Endothelial cell (in vitro differentiated cells): ENCODE measurements around the gene ERGIC1. TPM values are rescaled to one million over a fixed set of nuclear protein-coding genes. Genes with fewer than 3 reads are reported as not detected.
A peak's percentile ranks its signal among the peaks of the same experiment; 100 is the strongest.

ENCODE experiments used
- DNase-seq: peaks from one replicate; pipeline ENCODE4 v3.0.0; 2021; ENCODE audit warnings: low spot score
- H3K27ac Mint-ChIP-seq: one replicate; pipeline ENCODE4 v1.8.0; 2021; ENCODE audit warnings: mixed read lengths, inconsistent platforms; ENCODE audit not compliant: unreplicated experiment
- H3K27me3 Mint-ChIP-seq: one replicate; pipeline ENCODE4 v1.8.0; 2021; ENCODE audit warnings: mild to moderate bottlenecking, moderate library complexity, mixed read lengths, inconsistent platforms; ENCODE audit not compliant: unreplicated experiment
- H3K36me3 Mint-ChIP-seq: one replicate; pipeline ENCODE4 v1.8.0; 2021; ENCODE audit warnings: mild to moderate bottlenecking, low read depth, mixed read lengths, inconsistent platforms; ENCODE audit not compliant: unreplicated experiment
- H3K4me1 Mint-ChIP-seq: one replicate; pipeline ENCODE4 v1.8.0; 2021; ENCODE audit warnings: mild to moderate bottlenecking, mixed read lengths, inconsistent platforms; ENCODE audit not compliant: unreplicated experiment
- H3K4me3 Mint-ChIP-seq: one replicate; pipeline ENCODE4 v1.8.0; 2021; ENCODE audit warnings: mild to moderate bottlenecking, mixed read lengths, inconsistent platforms; ENCODE audit not compliant: unreplicated experiment
- H3K9me3 Mint-ChIP-seq: one replicate; pipeline ENCODE4 v1.8.0; 2021; ENCODE audit warnings: mixed read lengths, inconsistent platforms; ENCODE audit not compliant: unreplicated experiment
- total RNA-seq: library from RNA; stranded (reverse); fragmentation: NEBNext Ultra II Directional; extraction: Animal tissue kit (Norgen Biotek cat#: 25700); gene quantifications from one replicate; pipeline ENCODE4 v1.2.1, GENCODE V29; 2021; ENCODE audit not compliant: unreplicated experiment
- TF ChIP-seq, protein P1 (sequence below): fragments of 200-600 bp; sonication (generic); IDR thresholded peaks from one replicate; pipeline ENCODE4 v1.5.0; 2021; ENCODE audit warnings: antibody characterized with exemption; ENCODE audit not compliant: unreplicated experiment

ERGIC1 gene
- total RNA-seq, 1 donor from 2014 or later = 67.1 TPM

DNA sequence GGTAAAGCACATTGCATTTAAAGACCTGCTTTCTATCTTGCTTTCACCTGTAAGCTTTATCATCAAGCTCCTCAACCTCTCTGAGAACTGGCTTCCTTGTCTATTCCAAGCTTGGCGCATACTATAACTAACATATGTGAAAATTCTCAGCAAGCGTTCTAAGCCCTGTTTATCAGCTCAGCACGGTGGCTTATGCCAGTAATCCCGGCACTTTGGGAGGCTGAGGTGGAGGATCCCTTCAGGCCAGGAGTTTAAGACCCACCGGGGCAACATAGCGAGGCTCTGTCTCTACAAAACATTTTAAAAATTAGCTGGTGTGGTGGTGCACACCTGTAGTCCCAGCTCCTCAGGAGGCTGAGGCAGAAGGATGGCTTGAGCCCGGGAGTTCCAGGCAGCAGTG, 147.9 kb downstream of the ERGIC1 start:
- Mint-ChIP-seq H3K27me3 (no peaks in the 10 kb centered on the region), H3K9me3 (no peaks in the 10 kb centered on the region), H3K4me3 (no peak overlapping the region), H3K4me1 (peaks cover 4% of the 10 kb centered on the region), H3K27ac (no peak overlapping the region), H3K36me3 (peaks cover 3% of the 10 kb centered on the region)
- TF ChIP-seq, protein P1, sequence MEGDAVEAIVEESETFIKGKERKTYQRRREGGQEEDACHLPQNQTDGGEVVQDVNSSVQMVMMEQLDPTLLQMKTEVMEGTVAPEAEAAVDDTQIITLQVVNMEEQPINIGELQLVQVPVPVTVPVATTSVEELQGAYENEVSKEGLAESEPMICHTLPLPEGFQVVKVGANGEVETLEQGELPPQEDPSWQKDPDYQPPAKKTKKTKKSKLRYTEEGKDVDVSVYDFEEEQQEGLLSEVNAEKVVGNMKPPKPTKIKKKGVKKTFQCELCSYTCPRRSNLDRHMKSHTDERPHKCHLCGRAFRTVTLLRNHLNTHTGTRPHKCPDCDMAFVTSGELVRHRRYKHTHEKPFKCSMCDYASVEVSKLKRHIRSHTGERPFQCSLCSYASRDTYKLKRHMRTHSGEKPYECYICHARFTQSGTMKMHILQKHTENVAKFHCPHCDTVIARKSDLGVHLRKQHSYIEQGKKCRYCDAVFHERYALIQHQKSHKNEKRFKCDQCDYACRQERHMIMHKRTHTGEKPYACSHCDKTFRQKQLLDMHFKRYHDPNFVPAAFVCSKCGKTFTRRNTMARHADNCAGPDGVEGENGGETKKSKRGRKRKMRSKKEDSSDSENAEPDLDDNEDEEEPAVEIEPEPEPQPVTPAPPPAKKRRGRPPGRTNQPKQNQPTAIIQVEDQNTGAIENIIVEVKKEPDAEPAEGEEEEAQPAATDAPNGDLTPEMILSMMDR = no peak
- no peak for DNase-seq

DNA sequence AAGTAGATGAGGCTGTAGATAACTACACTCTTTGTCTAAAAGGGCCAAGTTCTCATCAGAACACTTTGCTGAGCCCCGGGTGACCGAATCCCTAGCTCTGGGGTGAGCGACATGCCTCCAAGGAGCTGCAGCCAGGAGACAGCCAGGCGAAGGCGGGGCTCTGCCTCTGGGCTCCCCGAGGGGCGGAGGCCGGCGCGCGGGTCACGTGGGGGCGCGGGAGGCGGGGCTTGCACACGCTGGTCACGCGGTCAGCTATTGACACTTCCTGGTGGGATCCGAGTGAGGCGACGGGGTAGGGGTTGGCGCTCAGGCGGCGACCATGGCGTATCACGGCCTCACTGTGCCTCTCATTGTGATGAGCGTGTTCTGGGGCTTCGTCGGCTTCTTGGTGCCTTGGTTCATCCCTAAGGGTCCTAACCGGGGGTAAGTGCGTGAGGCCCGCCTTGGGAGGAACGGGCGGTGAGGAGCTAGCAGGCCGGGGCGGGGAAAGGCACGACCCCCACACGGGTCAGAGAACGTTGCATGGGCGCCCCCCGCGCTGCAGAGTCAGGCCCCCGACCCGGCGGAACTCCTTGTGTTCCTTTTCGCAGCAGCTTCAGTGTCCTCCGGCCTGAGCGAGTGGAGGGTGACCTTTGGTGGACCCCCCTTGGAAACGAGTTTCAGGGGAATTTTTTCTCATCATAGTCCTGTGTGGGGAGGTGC, 149.6 kb downstream of the ERGIC1 start, which contains the start of gene ATP6V0E1:
ATP6V0E1 (plus strand) TSS at position 230 of the 702 bp plus-strand sequence; CDS start at position 320, 90 bp downstream.
- Mint-ChIP-seq H3K4me3 (peak within 1 kb of the TSS; percentile 98), H3K36me3 (peaks cover 5% of the 10 kb centered on the region), H3K27ac (peak within 1 kb of the TSS; percentile 97), H3K9me3 (no peaks in the 10 kb centered on the region), H3K27me3 (no peaks in the 10 kb centered on the region), H3K4me1 (peaks cover 4% of the 10 kb centered on the region)
- peak; percentile 98 for DNase-seq
- TF ChIP-seq, protein P1 = no peak

DNA sequence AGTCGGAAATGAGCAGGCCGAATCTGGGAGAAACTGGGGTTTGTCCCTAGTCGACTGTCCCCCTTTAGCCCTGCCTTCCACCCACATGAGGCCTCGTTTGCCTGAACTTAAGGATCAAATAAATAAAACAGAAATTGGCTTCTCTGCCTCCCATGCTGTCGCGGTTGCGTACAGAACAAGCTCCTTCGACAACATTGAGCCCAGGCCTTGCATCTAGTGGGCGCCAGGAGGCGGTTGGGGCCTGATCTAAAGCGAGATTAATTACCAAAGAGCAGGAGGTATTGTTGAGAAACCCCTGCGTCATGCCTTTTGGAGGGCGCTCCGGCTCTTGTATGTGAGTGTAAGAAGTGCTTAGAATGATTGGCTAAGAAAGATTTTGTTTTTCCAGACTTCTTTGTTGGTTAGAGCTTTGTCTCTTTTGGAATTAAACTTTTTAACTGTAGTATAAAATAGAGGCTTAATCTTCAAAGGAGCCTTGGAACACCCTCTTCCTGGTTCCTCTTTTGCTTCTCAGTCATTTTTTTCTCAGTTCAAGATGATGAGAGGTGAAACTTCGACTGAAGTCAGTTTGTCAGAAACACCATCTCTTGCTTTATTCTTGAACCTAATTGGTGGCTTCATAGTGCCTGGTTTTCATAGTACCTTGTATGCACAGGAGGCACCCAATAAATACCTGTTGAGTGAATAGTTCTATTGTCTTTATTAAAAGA, 150.3 kb downstream of the ERGIC1 start:
- Mint-ChIP-seq H3K9me3 (no peaks in the 10 kb centered on the region), H3K4me1 (peaks cover 4% of the 10 kb centered on the region)
- TF ChIP-seq, protein P1 = no peak

DNA sequence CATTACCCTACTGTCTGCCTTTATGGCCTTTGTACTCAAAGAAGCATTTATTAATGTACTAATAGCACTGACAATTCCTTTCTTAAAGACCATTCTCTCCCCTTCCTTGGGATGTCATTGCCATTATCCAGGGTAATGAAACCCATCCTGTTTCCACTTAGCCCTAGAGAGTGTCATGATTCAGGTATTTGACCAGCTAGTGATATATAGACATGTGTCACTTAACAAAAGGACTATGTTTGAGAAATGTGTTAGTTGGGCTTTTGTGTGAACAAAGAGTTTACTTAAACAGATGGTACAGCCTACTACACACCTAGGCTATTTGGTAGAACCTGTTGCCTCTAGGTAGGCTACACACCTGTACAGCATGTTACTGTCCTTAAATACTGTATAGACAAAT, 151.5 kb downstream of the ERGIC1 start:
- H3K36me3 Mint-ChIP-seq = peaks cover 5% of the 10 kb centered on the region
- H3K4me1 Mint-ChIP-seq = peaks cover 4% of the 10 kb centered on the region
- no peaks in the 10 kb centered on the region for H3K9me3 Mint-ChIP-seq
- TF ChIP-seq, protein P1 = no peak
- H3K27me3 Mint-ChIP-seq = no peaks in the 10 kb centered on the region
- no peak overlapping the region for H3K27ac Mint-ChIP-seq
- peak overlapping the region; percentile 81 for H3K4me3 Mint-ChIP-seq
- no peak for DNase-seq

More for the DNA sequence above, 150.3 kb downstream of the ERGIC1 start:
- no peaks in the 10 kb centered on the region for H3K27me3 Mint-ChIP-seq
- peak overlapping the region; percentile 97 for H3K27ac Mint-ChIP-seq
- peak; percentile 59 for DNase-seq
- peak overlapping the region; percentile 98 for H3K4me3 Mint-ChIP-seq
- peaks cover 5% of the 10 kb centered on the region for H3K36me3 Mint-ChIP-seq

DNA sequence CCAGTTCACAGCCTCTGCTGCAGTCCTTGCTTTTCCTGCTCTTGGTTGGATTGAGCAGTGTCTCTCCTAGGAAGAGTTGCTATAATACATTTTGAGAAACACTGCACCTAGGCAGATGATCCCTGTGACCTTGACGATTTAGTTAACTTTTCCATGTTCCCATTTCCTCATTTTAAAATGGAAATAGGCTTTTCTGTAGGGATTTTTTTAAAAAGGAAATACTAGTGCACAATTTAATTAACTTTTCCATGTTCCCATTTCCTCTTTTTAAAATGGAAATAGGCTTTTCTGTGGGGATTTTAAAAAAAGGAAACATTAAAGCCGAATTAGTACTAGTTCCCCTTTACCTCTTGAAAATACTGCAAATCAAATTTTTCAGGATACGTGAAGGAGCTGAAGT, 154.2 kb downstream of the ERGIC1 start:
- Mint-ChIP-seq H3K27ac (no peak overlapping the region), H3K4me1 (peaks cover 4% of the 10 kb centered on the region), H3K9me3 (no peaks in the 10 kb centered on the region), H3K36me3 (peaks cover 10% of the 10 kb centered on the region), H3K27me3 (no peaks in the 10 kb centered on the region), H3K4me3 (no peak overlapping the region)
- TF ChIP-seq, protein P1 = no peak
- DNase-seq = no peak
